HFF-Myc (cell line): Measurements from ENCODE around the gene SCFD2.

Experiments
- DNase-seq: peaks from one replicate; pipeline ENCODE4 v3.0.0-alpha.2; 2011; ENCODE audit warnings: low read depth; ENCODE audit errors: extremely low read depth
- H3K4me3 ChIP-seq: replicated peaks from 2 replicates; pipeline ENCODE4 v1.5.1; 2011; ENCODE audit warnings: low read depth, mild to moderate bottlenecking, control low read depth, low read length
- TF ChIP-seq, protein P1 (sequence below): IDR thresholded peaks from 2 replicates; pipeline ENCODE4 v1.5.1; 2012; ENCODE audit warnings: mild to moderate bottlenecking, low read depth, low read length, control low read depth; ENCODE audit errors: missing control alignments

Gene SCFD2

DNA sequence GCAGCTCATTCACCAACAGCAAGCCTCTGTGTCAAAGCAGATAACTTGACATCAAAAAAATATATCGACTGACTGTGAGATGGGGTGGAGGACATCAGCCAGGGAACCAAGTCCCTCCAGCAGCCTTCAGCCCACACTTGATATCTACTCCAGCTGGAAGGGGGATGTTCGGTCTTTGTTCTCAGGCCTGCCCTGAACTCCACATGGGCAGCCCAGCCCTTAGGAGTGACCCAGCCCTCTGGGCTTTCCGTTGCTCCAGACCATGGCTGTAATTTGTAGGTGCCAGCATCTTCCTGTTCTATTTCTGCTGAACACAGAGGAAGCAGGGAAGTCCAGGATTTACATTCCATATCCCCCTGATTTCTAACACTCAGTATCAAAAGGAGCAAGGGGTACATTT is 486.4 kb downstream of the SCFD2 start:
- TF ChIP-seq, protein P1, sequence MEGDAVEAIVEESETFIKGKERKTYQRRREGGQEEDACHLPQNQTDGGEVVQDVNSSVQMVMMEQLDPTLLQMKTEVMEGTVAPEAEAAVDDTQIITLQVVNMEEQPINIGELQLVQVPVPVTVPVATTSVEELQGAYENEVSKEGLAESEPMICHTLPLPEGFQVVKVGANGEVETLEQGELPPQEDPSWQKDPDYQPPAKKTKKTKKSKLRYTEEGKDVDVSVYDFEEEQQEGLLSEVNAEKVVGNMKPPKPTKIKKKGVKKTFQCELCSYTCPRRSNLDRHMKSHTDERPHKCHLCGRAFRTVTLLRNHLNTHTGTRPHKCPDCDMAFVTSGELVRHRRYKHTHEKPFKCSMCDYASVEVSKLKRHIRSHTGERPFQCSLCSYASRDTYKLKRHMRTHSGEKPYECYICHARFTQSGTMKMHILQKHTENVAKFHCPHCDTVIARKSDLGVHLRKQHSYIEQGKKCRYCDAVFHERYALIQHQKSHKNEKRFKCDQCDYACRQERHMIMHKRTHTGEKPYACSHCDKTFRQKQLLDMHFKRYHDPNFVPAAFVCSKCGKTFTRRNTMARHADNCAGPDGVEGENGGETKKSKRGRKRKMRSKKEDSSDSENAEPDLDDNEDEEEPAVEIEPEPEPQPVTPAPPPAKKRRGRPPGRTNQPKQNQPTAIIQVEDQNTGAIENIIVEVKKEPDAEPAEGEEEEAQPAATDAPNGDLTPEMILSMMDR: no peak
- no peak for DNase-seq
- no peak overlapping the region for H3K4me3 ChIP-seq

GRCh38 chr4:52877694-52878093 is 488.2 kb downstream of the SCFD2 start:
- no peak overlapping the region for H3K4me3 ChIP-seq
- DNase-seq: no peak
- TF ChIP-seq, protein P1: no peak

GRCh38 chr4:52877036-52877435 is 488.8 kb downstream of the SCFD2 start:
- H3K4me3 ChIP-seq: no peak overlapping the region
- TF ChIP-seq, protein P1: no peak
- no peak for DNase-seq

- TF ChIP-seq, protein P1: no peak
- no peak for DNase-seq
- H3K4me3 ChIP-seq: no peak overlapping the region
These were observed 489.8 kb downstream of the SCFD2 start for GRCh38 chr4:52876069-52876468.

DNA sequence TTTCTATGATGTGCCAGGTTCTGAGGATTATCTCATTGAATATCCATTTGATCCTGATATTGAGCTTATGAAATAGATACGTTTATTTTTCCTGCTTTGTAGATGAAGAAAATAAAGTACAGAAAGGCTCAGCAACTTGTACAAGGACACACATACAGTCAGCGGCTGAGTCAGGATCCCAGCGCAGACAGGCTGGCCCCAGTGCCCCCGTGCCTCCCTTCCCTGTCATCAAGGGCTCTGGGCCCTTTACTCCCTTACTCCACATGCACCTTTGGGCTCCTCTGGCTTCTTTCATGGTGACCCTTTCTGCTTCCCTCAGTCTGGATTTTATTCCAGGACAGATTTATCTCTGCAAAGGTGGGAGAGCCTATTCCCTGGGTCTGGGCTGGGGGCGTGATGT is 490.9 kb downstream of the SCFD2 start:
- no peak for DNase-seq
- TF ChIP-seq, protein P1: no peak
- no peak overlapping the region for H3K4me3 ChIP-seq

DNA sequence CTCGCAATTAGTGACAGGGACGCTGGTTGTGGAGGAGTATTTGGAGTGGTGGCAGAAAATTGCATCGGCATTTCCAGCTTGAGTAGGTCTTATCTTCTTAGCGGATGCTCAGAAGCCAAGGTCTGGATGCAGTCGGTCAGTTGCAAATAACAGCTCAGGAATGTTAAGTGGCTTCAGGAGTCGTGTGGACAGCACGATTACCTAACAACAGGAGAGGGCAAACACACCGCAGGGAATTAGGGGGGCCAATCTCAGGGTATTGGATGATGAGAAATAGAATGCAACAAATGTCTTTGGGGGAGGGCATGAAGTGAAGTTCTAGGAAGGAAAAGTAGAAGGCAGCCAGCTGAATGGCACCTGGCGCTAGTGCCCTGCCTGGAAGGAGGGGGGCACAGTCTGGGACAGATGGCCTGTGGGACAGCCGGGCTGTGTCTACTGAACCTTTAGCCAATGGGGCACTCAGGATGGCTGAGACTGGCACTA is 492.0 kb downstream of the SCFD2 start:
- DNase-seq: no peak
- H3K4me3 ChIP-seq: no peak overlapping the region
- TF ChIP-seq, protein P1: no peak

GRCh38 chr4:52873191-52873590 is 492.7 kb downstream of the SCFD2 start:
- TF ChIP-seq, protein P1: no peak

More at GRCh38 chr4:52873191-52873590, 492.7 kb downstream of the SCFD2 start:
- no peak for DNase-seq
- no peak overlapping the region for H3K4me3 ChIP-seq
